WI38 (cell line): ENCODE results near the gene TMEM176B.

ENCODE experiments used
- H3K4me3 ChIP-seq: 2 replicates; pipeline ENCODE4 v1.5.1; 2011; ENCODE audit warnings: low read depth, mild to moderate bottlenecking, control low read depth, low read length
- TF ChIP-seq, protein P1 (sequence below): IDR thresholded peaks from 2 replicates; pipeline ENCODE4 v1.5.1; 2012; ENCODE audit warnings: low read depth, mild to moderate bottlenecking, control low read depth, low read length

Gene TMEM176B

GRCh38 chr7:150800581-150801241 is 547 bp upstream of the TMEM176B start, which contains the start of gene TMEM176A:
Gene TMEM176A, plus strand, starts transcription at chr7:150800769. Its CDS starts 782 bp downstream, at chr7:150801551.
- H3K4me3 ChIP-seq, result no peak within 1 kb of the TSS
- TF ChIP-seq, protein P1, sequence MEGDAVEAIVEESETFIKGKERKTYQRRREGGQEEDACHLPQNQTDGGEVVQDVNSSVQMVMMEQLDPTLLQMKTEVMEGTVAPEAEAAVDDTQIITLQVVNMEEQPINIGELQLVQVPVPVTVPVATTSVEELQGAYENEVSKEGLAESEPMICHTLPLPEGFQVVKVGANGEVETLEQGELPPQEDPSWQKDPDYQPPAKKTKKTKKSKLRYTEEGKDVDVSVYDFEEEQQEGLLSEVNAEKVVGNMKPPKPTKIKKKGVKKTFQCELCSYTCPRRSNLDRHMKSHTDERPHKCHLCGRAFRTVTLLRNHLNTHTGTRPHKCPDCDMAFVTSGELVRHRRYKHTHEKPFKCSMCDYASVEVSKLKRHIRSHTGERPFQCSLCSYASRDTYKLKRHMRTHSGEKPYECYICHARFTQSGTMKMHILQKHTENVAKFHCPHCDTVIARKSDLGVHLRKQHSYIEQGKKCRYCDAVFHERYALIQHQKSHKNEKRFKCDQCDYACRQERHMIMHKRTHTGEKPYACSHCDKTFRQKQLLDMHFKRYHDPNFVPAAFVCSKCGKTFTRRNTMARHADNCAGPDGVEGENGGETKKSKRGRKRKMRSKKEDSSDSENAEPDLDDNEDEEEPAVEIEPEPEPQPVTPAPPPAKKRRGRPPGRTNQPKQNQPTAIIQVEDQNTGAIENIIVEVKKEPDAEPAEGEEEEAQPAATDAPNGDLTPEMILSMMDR, result no peak

GRCh38 chr7:150799156-150799555 is 1.0 kb downstream of the TMEM176B start:
- no peak overlapping the region for H3K4me3 ChIP-seq
- TF ChIP-seq, protein P1, result no peak

- TF ChIP-seq, protein P1, result no peak
- no peak overlapping the region for H3K4me3 ChIP-seq
Observed at GRCh38 chr7:150797661-150798060, 2.5 kb downstream of the TMEM176B start.

DNA sequence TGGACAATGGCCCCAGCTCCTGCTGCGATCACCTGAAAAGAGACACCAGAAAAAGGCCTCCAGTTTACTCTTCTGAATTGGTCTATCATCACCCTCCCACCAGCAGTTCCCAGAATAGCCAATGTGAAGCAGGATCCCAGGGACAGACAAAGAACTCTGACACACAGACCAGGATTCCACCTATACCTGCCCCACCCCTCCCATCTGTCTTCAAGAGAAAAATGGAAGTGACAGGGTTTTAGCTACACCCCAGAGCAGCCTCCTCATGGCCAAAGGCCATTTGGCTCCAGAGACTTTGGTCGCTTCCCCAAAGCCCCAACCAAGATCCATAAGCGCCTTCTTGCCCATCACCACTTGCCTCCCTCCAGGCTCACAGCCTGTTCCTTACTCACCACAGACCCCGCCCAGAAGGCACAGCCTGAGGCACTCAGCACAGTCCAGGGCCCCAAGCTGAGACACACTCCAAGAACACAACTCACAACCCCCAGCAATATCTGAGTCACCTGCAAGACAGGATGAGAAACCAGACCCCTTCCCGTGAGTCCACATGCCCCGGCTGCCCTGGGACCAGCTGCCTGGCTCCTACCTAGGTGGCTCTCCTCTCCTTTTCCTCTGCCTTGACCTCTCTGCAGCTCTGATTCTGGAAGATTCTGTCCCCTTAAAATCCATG is 6.5 kb downstream of the TMEM176B start:
- TF ChIP-seq, protein P1, result no peak
- H3K4me3 ChIP-seq, result no peak overlapping the region

- no peak overlapping the region for H3K4me3 ChIP-seq
- TF ChIP-seq, protein P1, result no peak
Observed at GRCh38 chr7:150791746-150792452, 8.3 kb downstream of the TMEM176B start.

DNA sequence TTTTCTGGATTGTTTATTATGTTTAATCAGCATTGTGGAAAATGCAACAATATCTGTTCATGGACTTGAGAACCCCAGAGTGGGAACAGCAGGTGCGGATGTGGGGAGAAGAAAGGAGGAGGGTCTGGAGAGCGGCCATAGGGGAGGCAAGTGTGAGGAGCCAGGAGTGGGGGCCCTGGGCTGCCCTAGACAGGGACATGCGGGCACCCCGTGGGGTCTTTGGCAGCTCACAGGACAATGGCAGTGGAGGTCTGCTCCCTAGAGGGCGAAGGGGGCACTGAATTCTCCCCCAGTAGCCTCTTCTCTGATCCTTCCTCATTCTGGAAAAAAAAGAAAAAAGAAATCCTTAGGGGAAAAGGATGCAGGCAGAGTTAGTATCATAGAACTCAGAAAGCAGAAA is 8.9 kb downstream of the TMEM176B start:
- TF ChIP-seq, protein P1, result no peak

More for the DNA sequence above, 8.9 kb downstream of the TMEM176B start:
- H3K4me3 ChIP-seq, result no peak overlapping the region
